Measurements from ENCODE around the gene CHMP3.

- no peak for TF ChIP-seq CTCF (IDR thresholded peaks at IDR 0.05)
- no peak for TF ChIP-seq POLR2AphosphoS5 (IDR thresholded peaks at IDR 0.05; ENCODE audit: low read depth, low read length)
Measured at GRCh38 chr2:86464652-86465051, 98.6 kb downstream of the CHMP3 start.

Data from Panc1 (cell line).